Measurements from ENCODE around the gene UST. TPM values are rescaled to one million over a fixed set of nuclear protein-coding genes. Genes with fewer than 3 reads are reported as not detected.
"Not testable (repeated sequence)": the region's sequence is repeated elsewhere in the genome, so short reads cannot be mapped to it uniquely, and the experiment has no call there.

The UST gene
- polyA plus RNA-seq, 1 experiment: 21.4 TPM

- TF ChIP-seq CTCF (IDR thresholded peaks at IDR 0.05; ENCODE audit: low read depth, low read length): no peak
- POLR2A ChIA-PET: no interaction called here
- no peak for DNase-seq (ENCODE audit: low read depth, low spot score)
- Histone ChIP-seq H3K9me3 (ENCODE audit: control insufficient read depth, insufficient read depth, low read length) (no peaks in the 10 kb centered on the region), H3K27ac (ENCODE audit: low read depth, low read length) (no peak overlapping the region), H3K4me3 (ENCODE audit: low read depth, low read length) (no peak overlapping the region), H3K27me3 (ENCODE audit: control insufficient read depth, insufficient read depth, low read length) (no peaks in the 10 kb centered on the region)
- CTCF ChIA-PET: no interaction called here
These were observed 100.2 kb downstream of the UST start for GRCh38 chr6:148846778-148847761.

GRCh38 chr6:148848915-148849314 lies 102.1 kb downstream of the UST start:
- no peak for DNase-seq (ENCODE audit: low read depth, low spot score)
- no peak for TF ChIP-seq CTCF (IDR thresholded peaks at IDR 0.05; ENCODE audit: low read depth, low read length)
- Histone ChIP-seq H3K27ac (ENCODE audit: low read depth, low read length) (no peak overlapping the region), H3K9me3 (ENCODE audit: control insufficient read depth, insufficient read depth, low read length) (no peaks in the 10 kb centered on the region), H3K27me3 (ENCODE audit: control insufficient read depth, insufficient read depth, low read length) (no peaks in the 10 kb centered on the region), H3K4me3 (ENCODE audit: low read depth, low read length) (no peak overlapping the region)
- POLR2A ChIA-PET: no interaction called here
- CTCF ChIA-PET: no interaction called here

- POLR2A ChIA-PET; H3K27me3 ChIP-seq (ENCODE audit: control insufficient read depth, insufficient read depth, low read length); H3K27ac ChIP-seq (ENCODE audit: low read depth, low read length); H3K4me3 ChIP-seq (ENCODE audit: low read depth, low read length); CTCF ChIA-PET; DNase-seq (ENCODE audit: low read depth, low spot score); H3K9me3 ChIP-seq (ENCODE audit: control insufficient read depth, insufficient read depth, low read length): not testable (repeated sequence)
These were observed 102.6 kb downstream of the UST start for GRCh38 chr6:148849449-148849848.

- H3K27ac ChIP-seq (ENCODE audit: low read depth, low read length): no peak overlapping the region
- H3K9me3 ChIP-seq (ENCODE audit: control insufficient read depth, insufficient read depth, low read length): no peaks in the 10 kb centered on the region
- TF ChIP-seq CTCF (IDR thresholded peaks at IDR 0.05; ENCODE audit: low read depth, low read length): no peak
- ChIA-PET POLR2A (no interaction called here), CTCF (no interaction called here)
- no peak for DNase-seq (ENCODE audit: low read depth, low spot score)
- no peak overlapping the region for H3K4me3 ChIP-seq (ENCODE audit: low read depth, low read length)
- H3K27me3 ChIP-seq (ENCODE audit: control insufficient read depth, insufficient read depth, low read length): no peaks in the 10 kb centered on the region
These were observed 104.1 kb downstream of the UST start for GRCh38 chr6:148850964-148851363.

- POLR2A ChIA-PET: no interaction called here
- Histone ChIP-seq H3K27ac (ENCODE audit: low read depth, low read length) (no peak overlapping the region), H3K27me3 (ENCODE audit: control insufficient read depth, insufficient read depth, low read length) (no peaks in the 10 kb centered on the region), H3K4me3 (ENCODE audit: low read depth, low read length) (no peak overlapping the region), H3K9me3 (ENCODE audit: control insufficient read depth, insufficient read depth, low read length) (no peaks in the 10 kb centered on the region)
- no peak for TF ChIP-seq CTCF (IDR thresholded peaks at IDR 0.05; ENCODE audit: low read depth, low read length)
- DNase-seq (ENCODE audit: low read depth, low spot score): no peak
- CTCF ChIA-PET: no interaction called here
These were observed 105.1 kb downstream of the UST start for GRCh38 chr6:148851683-148852556.

Measured in AG04450 (cell line).